GM21786 (cell line): ENCODE measurements around the gene COX6A2.
"Not testable (repeated sequence)": the region's sequence is repeated elsewhere in the genome, so short reads cannot be mapped to it uniquely, and the experiment has no call there.

Experiments
- ATAC-seq: cut with Tn5 transposase; IDR thresholded peaks from one replicate; pipeline ENCODE4 v1.9.1; 2021; ENCODE audit not compliant: unreplicated experiment

COX6A2 gene

GRCh38 chr16:31439023-31439422 is 10.9 kb upstream of the COX6A2 start:
- ATAC-seq = not testable (repeated sequence)

GRCh38 chr16:31438414-31438813 is 10.3 kb upstream of the COX6A2 start:
- ATAC-seq = no peak

- no peak for ATAC-seq
Measured at GRCh38 chr16:31436221-31437045, 8.3 kb upstream of the COX6A2 start.

GRCh38 chr16:31435341-31436220 is 7.4 kb upstream of the COX6A2 start:
- ATAC-seq = no peak

GRCh38 chr16:31430380-31431052 is 2.4 kb upstream of the COX6A2 start:
- ATAC-seq = no peak

GRCh38 chr16:31429796-31430195 is 1.6 kb upstream of the COX6A2 start:
- no peak for ATAC-seq

GRCh38 chr16:31429314-31429713 is 1.2 kb upstream of the COX6A2 start:
- ATAC-seq = no peak

GRCh38 chr16:31428638-31429247 is 583 bp upstream of the COX6A2 start:
- no peak for ATAC-seq

- no peak for ATAC-seq
Measured at GRCh38 chr16:31427441-31428278, 500 bp downstream of the COX6A2 start.

- ATAC-seq = no peak
Measured at GRCh38 chr16:31423801-31424200, 4.4 kb downstream of the COX6A2 start.

- ATAC-seq = no peak
Measured at GRCh38 chr16:31423241-31423640, 4.9 kb downstream of the COX6A2 start.

GRCh38 chr16:31421587-31421986 is 6.6 kb downstream of the COX6A2 start:
- no peak for ATAC-seq

- ATAC-seq = no peak
Measured at GRCh38 chr16:31420037-31420436, 8.1 kb downstream of the COX6A2 start.

GRCh38 chr16:31417916-31418315 is 10.2 kb downstream of the COX6A2 start:
- ATAC-seq = no peak

GRCh38 chr16:31417036-31417435 is 11.1 kb downstream of the COX6A2 start:
- not testable (repeated sequence) for ATAC-seq

- ATAC-seq = no peak
Measured at GRCh38 chr16:31416371-31416770, 11.8 kb downstream of the COX6A2 start.

- ATAC-seq = no peak
Measured at GRCh38 chr16:31414706-31415105, 13.5 kb downstream of the COX6A2 start.

GRCh38 chr16:31413943-31414342 is 14.2 kb downstream of the COX6A2 start:
- ATAC-seq = no peak

- ATAC-seq = no peak
Measured at GRCh38 chr16:31413381-31413780, 14.8 kb downstream of the COX6A2 start.

GRCh38 chr16:31412750-31413149 is 15.4 kb downstream of the COX6A2 start:
- no peak for ATAC-seq
